NCI-H128 (cell line): ENCODE results near the gene CKAP5.

Experiments used
- DNase-seq: peaks from one replicate; lab custom pipeline; 2025; ENCODE audit not compliant: unreplicated experiment; lab: John Stamatoyannopoulos, UW

CKAP5 gene

GRCh38 chr11:46701078-46701654 is 144.9 kb downstream of the CKAP5 start:
- no peak for DNase-seq

- DNase-seq, result peak; percentile 97
Measured at GRCh38 chr11:46700241-46701077, 145.6 kb downstream of the CKAP5 start, which contains the start of the genes ARHGAP1 and ZNF408. TSS of gene ARHGAP1 (minus strand) at chr11:46700619. CDS start at chr11:46696107, 4,512 bp downstream. TSS of gene ZNF408 (plus strand) at chr11:46701031. CDS start at chr11:46701048, 17 bp downstream.

- no peak for DNase-seq
Measured at GRCh38 chr11:46698597-46698996, 147.5 kb downstream of the CKAP5 start.

- no peak for DNase-seq
Measured at GRCh38 chr11:46697723-46698122, 148.4 kb downstream of the CKAP5 start.

GRCh38 chr11:46697303-46697702 is 148.8 kb downstream of the CKAP5 start:
- DNase-seq, result no peak

- no peak for DNase-seq
Measured at GRCh38 chr11:46696212-46696558, 149.9 kb downstream of the CKAP5 start.

GRCh38 chr11:46695345-46696211 is 150.5 kb downstream of the CKAP5 start:
- no peak for DNase-seq

GRCh38 chr11:46694607-46695006 is 151.5 kb downstream of the CKAP5 start:
- DNase-seq, result no peak

GRCh38 chr11:46694072-46694471 is 152.0 kb downstream of the CKAP5 start:
- no peak for DNase-seq

GRCh38 chr11:46693597-46694012 is 152.5 kb downstream of the CKAP5 start:
- no peak for DNase-seq
